ENCODE data around the gene PTX4. TPM values are rescaled to one million over a fixed set of nuclear protein-coding genes. Genes with fewer than 3 reads are reported as not detected.

PTX4 gene
- polyA plus RNA-seq, 1 of the 3 experiments (the other 2 are of a cell fraction) = not detected

DNA sequence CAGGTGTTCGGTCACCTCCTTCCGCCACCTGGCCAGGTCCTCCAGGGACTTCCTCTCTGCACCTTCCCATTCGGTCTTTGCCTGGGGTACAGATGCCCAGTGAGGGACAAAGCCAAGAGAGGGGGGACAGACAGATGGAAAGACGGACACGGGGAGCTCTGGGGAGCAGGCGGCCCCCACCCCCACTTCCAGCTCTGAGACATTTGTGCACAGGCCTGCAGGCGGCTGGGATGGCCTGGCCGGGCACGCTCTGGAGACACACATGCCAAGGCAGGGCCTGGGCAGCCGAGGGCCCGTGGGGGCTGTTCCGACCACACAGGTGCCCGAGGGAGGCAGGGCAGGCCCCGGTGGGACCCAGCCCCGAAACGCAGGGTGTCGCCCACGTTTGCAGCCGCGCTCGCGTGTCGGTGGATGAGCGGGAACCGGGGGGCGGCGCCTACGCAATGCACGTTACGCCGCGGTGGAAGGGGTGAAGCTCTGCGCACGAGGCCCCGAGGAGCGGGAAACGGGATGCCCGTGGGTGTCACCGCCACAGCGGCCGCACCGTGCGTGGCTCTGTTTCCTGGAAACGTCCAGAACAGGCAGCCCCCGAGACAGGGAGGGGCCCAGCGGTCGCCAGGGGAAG is 51.9 kb downstream of the PTX4 start:
- H3K9ac ChIP-seq = no peak overlapping the region
- H3K4me2 ChIP-seq = no peak overlapping the region
- no peaks in the 10 kb centered on the region for H4K20me1 ChIP-seq (ENCODE audit: insufficient read depth)
- H3K9me3 ChIP-seq = no peaks in the 10 kb centered on the region
- ChIA-PET CTCF (no interaction called here), POLR2A (no interaction called here)
- no peak overlapping the region for H3K4me3 ChIP-seq (ENCODE audit: low read depth in 2 of 2, low read length in 1 of 2)
- 90% methylated on average over 40 of the region's 47 CpGs for WGBS (ENCODE audit: low lambda C conversion rate)
- TF ChIP-seq FOSL2 (IDR thresholded peaks at IDR 0.05; ENCODE audit: borderline replicate concordance, low read depth) (no peak), FOXM1 (IDR thresholded peaks at IDR 0.05; ENCODE audit: low read depth) (no peak)
- no peaks in the 10 kb centered on the region for H3K9me2 ChIP-seq
- H3K27ac ChIP-seq (ENCODE audit: low read depth in 2 of 2, low read length in 1 of 2) = no peak overlapping the region
- DNase-seq = no peak
- no peak overlapping the region for H2AFZ ChIP-seq (ENCODE audit: low read depth)
- H3K4me1 ChIP-seq (ENCODE audit: control insufficient read depth in 1 of 2, insufficient read depth in 2 of 2, low read depth in 1 of 2, low read length in 1 of 2) = no peaks in the 10 kb centered on the region; a peak in 1 of 4 replicates
- H3K79me2 ChIP-seq (ENCODE audit: insufficient read depth) = no peaks in the 10 kb centered on the region
- no peaks in the 10 kb centered on the region for H3F3A ChIP-seq (replicated peaks; ENCODE audit: insufficient read depth)
- no peaks in the 10 kb centered on the region for H3K27me3 ChIP-seq (ENCODE audit: insufficient read depth)
- H3K36me3 ChIP-seq (replicated peaks in 1 of 2; ENCODE audit: control insufficient read depth in 1 of 2, insufficient read depth in 2 of 2, low read length in 1 of 2) = no peaks in the 10 kb centered on the region

DNA sequence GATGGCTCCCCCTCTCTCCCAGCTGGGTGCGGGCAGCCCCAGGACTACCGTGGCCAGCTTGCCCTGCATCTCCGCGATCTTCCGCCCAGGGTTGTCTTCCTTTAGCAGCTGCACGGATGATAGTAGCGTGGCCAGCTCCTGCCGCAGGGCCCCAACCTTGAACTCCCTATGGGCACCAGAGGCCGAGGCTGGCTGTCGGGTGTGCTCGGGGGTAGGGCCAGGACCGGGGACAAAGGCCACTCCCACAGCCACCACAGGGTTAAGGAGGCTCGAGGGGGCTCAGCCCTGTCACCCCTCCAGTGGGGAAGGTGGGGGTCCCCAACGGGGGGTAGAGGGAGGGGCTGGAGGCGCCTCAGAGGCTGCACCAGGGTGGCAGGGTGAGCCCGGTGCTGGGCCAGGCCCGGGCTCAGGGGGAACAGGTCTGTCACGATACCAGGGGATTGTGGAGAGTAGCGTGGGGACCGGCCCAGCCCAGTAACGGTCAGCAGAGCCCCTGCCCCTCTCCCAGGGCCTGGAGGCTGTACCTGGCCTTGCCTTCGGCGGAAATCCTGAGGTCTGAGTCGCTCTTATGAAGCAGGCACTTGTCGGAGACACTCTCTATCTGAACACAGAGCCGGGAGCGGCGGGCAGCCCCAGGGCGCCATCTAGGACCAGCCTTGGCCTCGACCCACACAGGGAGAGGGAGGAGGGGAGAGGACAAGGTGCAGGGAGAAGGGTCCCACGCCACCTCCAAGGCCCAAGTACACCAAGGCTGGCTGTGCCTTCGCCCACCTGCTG is 52.6 kb downstream of the PTX4 start:
- H4K20me1 ChIP-seq (ENCODE audit: insufficient read depth) = no peaks in the 10 kb centered on the region
- ChIA-PET CTCF (interaction anchor here (1.0 kb wide), 1 partner anchor 724 kb away, joined by 3 read pairs; no protein-coding TSS in a partner anchor), POLR2A (no interaction called here)
- no peaks in the 10 kb centered on the region for H3K9me3 ChIP-seq
- H2AFZ ChIP-seq (ENCODE audit: low read depth) = no peak overlapping the region
- H3K4me3 ChIP-seq (ENCODE audit: low read depth in 2 of 2, low read length in 1 of 2) = no peak overlapping the region
- H3K79me2 ChIP-seq (ENCODE audit: insufficient read depth) = no peaks in the 10 kb centered on the region
- H3K27ac ChIP-seq (ENCODE audit: low read depth in 2 of 2, low read length in 1 of 2) = no peak overlapping the region
- H3K27me3 ChIP-seq (ENCODE audit: insufficient read depth) = no peaks in the 10 kb centered on the region
- 87% methylated on average over 20 of the region's 32 CpGs for WGBS (ENCODE audit: low lambda C conversion rate)
- H3K4me2 ChIP-seq = no peak overlapping the region
- no peak overlapping the region for H3K9ac ChIP-seq
- no peaks in the 10 kb centered on the region for H3F3A ChIP-seq (replicated peaks; ENCODE audit: insufficient read depth)
- DNase-seq = no peak
- TF ChIP-seq SIN3A (IDR thresholded peaks at IDR 0.05; ENCODE audit: borderline replicate concordance, low read depth, low read length) = no peak
- no peaks in the 10 kb centered on the region for H3K36me3 ChIP-seq (replicated peaks in 1 of 2; ENCODE audit: control insufficient read depth in 1 of 2, insufficient read depth in 2 of 2, low read length in 1 of 2)
- no peaks in the 10 kb centered on the region for H3K9me2 ChIP-seq
- H3K4me1 ChIP-seq (ENCODE audit: control insufficient read depth in 1 of 2, insufficient read depth in 2 of 2, low read depth in 1 of 2, low read length in 1 of 2) = peaks cover 0 to 1% of the 10 kb centered on the region in 2 experiments; a peak in 1 of 4 replicates

Other genes starting within 250 kb of the PTX4 start
- not detected in 2 replicates for gene TPSAB1, start 248.2 kb downstream of the PTX4 start, polyA plus RNA-seq (2012; rRNA removed)
- not detected in 2 replicates for gene TPSD1, start 232.9 kb downstream of the PTX4 start, polyA plus RNA-seq (2012; rRNA removed)
- 107 and 113 TPM in 2 replicates for gene UBE2I, start 179.3 kb downstream of the PTX4 start, polyA plus RNA-seq (2012; rRNA removed)
- 1.1 and 2.0 TPM in 2 replicates for gene BAIAP3, start 155.3 kb downstream of the PTX4 start, polyA plus RNA-seq (2012; rRNA removed)
- gene TSR3, start 137.1 kb downstream of the PTX4 start, polyA plus RNA-seq (2012; rRNA removed) = 67.6 and 87.3 TPM in 2 replicates
- 113 and 114 TPM in 2 replicates for gene GNPTG, start 137.0 kb downstream of the PTX4 start, polyA plus RNA-seq (2012; rRNA removed)
- gene UNKL, start 74.2 kb downstream of the PTX4 start, polyA plus RNA-seq (2012; rRNA removed) = 16.3 and 16.4 TPM in 2 replicates
- gene UQCC4, start 68.2 kb downstream of the PTX4 start, polyA plus RNA-seq (2012; rRNA removed) = 47.6 and 51.9 TPM in 2 replicates
- not detected in 2 replicates for gene PERCC1, start 57.9 kb downstream of the PTX4 start, polyA plus RNA-seq (2012; rRNA removed)
- 0.35 and 0.41 TPM in 2 replicates for gene CCDC154, start 44.4 kb downstream of the PTX4 start, polyA plus RNA-seq (2012; rRNA removed)
- 22.7 and 44.3 TPM in 2 replicates for gene CLCN7, start 13.9 kb downstream of the PTX4 start, polyA plus RNA-seq (2012; rRNA removed)
- 19.1 and 24.2 TPM in 2 replicates for gene TELO2, start 4.4 kb upstream of the PTX4 start, polyA plus RNA-seq (2012; rRNA removed)
- gene TMEM204, start 44.7 kb upstream of the PTX4 start, polyA plus RNA-seq (2012; rRNA removed) = 2.1 and 2.3 TPM in 2 replicates
- 13.5 and 19.3 TPM in 2 replicates for gene IFT140, start 123.1 kb upstream of the PTX4 start, polyA plus RNA-seq (2012; rRNA removed)
- gene CRAMP1, start 123.4 kb upstream of the PTX4 start, polyA plus RNA-seq (2012; rRNA removed) = 7.6 and 9.5 TPM in 2 replicates
- 36.9 and 67.4 TPM in 2 replicates for gene JPT2, start 189.3 kb upstream of the PTX4 start, polyA plus RNA-seq (2012; rRNA removed)
- 53.6 and 57.3 TPM in 2 replicates for gene MAPK8IP3, start 217.3 kb upstream of the PTX4 start, polyA plus RNA-seq (2012; rRNA removed)